K562 (cell line): Measurements from ENCODE around the gene VILL. TPM values are rescaled to one million over a fixed set of nuclear protein-coding genes. Genes with fewer than 3 reads are reported as not detected.

Experiments used
- ADNP ChIP-seq: fragments of 200-800 bp; sonication (Bioruptor generic); IDR thresholded peaks from 2 replicates; pipeline ENCODE4 v1.6.1; 2016; ENCODE audit warnings: missing genetic modification characterization, missing compliant biosample characterization
- ARNT ChIP-seq, 2 experiments: fragments of 450-650 bp; IDR thresholded peaks; 2 replicates each; pipeline ENCODE4 v1.6.1; 2016; ENCODE audit warnings: mild to moderate bottlenecking in 1 of 2
- CBX3 ChIP-seq, 2 experiments: IDR thresholded peaks; 1 replicate in 1 of 2; 2 replicates in 1 of 2; pipeline ENCODE4 v1.6.1; 2012; ENCODE audit warnings: inconsistent platforms in 2 of 2, low read length in 2 of 2, borderline replicate concordance in 1 of 2, control low read depth in 1 of 2
- CREM ChIP-seq: IDR thresholded peaks from 2 replicates; pipeline ENCODE4 v1.6.1; 2014; ENCODE audit warnings: antibody characterized with exemption, low read depth
- DEAF1 ChIP-seq: fragments of 450-650 bp; formaldehyde crosslinking; IDR thresholded peaks from 2 replicates; pipeline ENCODE4 v1.4.0; 2020; ENCODE audit warnings: mild to moderate bottlenecking, moderate library complexity
- DIDO1 ChIP-seq: fragments of 450-650 bp; IDR thresholded peaks from 2 replicates; pipeline ENCODE4 v1.6.1; 2016; ENCODE audit warnings: low read depth, missing biosample characterization, missing genetic modification characterization
- EGR1 ChIP-seq: fragments of 450-650 bp; conservative IDR thresholded peaks from 2 replicates; pipeline ENCODE4 v1.6.1; 2017; ENCODE audit warnings: mild to moderate bottlenecking
- ELF2 ChIP-seq: fragments of 250-450 bp; sonication (Bioruptor Pico); IDR thresholded peaks from 2 replicates; pipeline ENCODE4 v1.5.0; 2021; ENCODE audit warnings: mild to moderate bottlenecking
- FOXA3 ChIP-seq, 2 experiments: fragments of 450-650 bp in 1 of 2; sonication (generic) in 1 of 2; formaldehyde crosslinking; IDR thresholded peaks in 1 of 2; conservative IDR thresholded peaks in 1 of 2; 2 replicates each; pipeline versions ENCODE4 v1.4.0 to v1.8.0; 2020 to 2022; ENCODE audit warnings: mild to moderate bottlenecking in 2 of 2, missing genetic modification reagents in 1 of 2
- HBP1 ChIP-seq: fragments of 450-650 bp; formaldehyde crosslinking; IDR thresholded peaks from 2 replicates; pipeline ENCODE4 v1.4.0; 2022; ENCODE audit warnings: missing genetic modification characterization
- MCM3 ChIP-seq: fragments of 450-650 bp; IDR thresholded peaks from 2 replicates; pipeline ENCODE4 v1.6.1; 2016
- MLLT1 ChIP-seq, 2 experiments: fragments of 450-650 bp; IDR thresholded peaks; 2 replicates each; pipeline ENCODE4 v1.6.1; 2016
- MLX ChIP-seq, 2 experiments: fragments of 450-650 bp in 1 of 2; sonication (generic) in 1 of 2; formaldehyde crosslinking; conservative IDR thresholded peaks; 2 replicates each; pipeline versions ENCODE4 v1.4.0 to v1.8.1; 2020 to 2022; ENCODE audit warnings: mild to moderate bottlenecking in 1 of 2, missing genetic modification reagents in 1 of 2
- NFIC ChIP-seq: fragments of 450-650 bp; IDR thresholded peaks from 2 replicates; pipeline ENCODE4 v1.6.1; 2017; ENCODE audit warnings: mild to moderate bottlenecking, inconsistent platforms
- NR1H2 ChIP-seq: sonication (generic); formaldehyde crosslinking; IDR thresholded peaks from 2 replicates; pipeline ENCODE4 v1.4.0; 2020; ENCODE audit warnings: mild to moderate bottlenecking, missing genetic modification reagents
- NR2C1 ChIP-seq, 2 experiments: fragments of 450-650 bp; IDR thresholded peaks; 2 replicates each; pipeline ENCODE4 v1.6.1; 2017; ENCODE audit warnings: mild to moderate bottlenecking in 2 of 2, antibody characterized with exemption in 1 of 2, inconsistent platforms in 1 of 2, missing compliant biosample characterization in 1 of 2, missing genetic modification characterization in 1 of 2
- RAD21 ChIP-seq, 2 experiments: fragments of 250-450 bp in 1 of 2; fragments of 450-650 bp in 1 of 2; sonication (Bioruptor Pico) in 1 of 2; formaldehyde crosslinking in 1 of 2; IDR thresholded peaks in 1 of 2; conservative IDR thresholded peaks in 1 of 2; 2 replicates each; pipeline versions ENCODE4 v1.4.0 to v1.8.0; 2020 to 2022; ENCODE audit warnings: mild to moderate bottlenecking in 2 of 2, moderate library complexity in 1 of 2
- RB1 ChIP-seq: fragments of 450-650 bp; IDR thresholded peaks from 2 replicates; pipeline ENCODE4 v1.6.1; 2017; ENCODE audit warnings: low read depth, mild to moderate bottlenecking
- RHOXF2B ChIP-seq: fragments of 250-450 bp; sonication (Bioruptor Pico); conservative IDR thresholded peaks from 2 replicates; pipeline ENCODE4 v1.5.1; 2021
- SMARCA5 ChIP-seq: fragments of 450-650 bp; IDR thresholded peaks from 2 replicates; pipeline ENCODE4 v1.6.1; 2016
- SREBF2 ChIP-seq: sonication (generic); formaldehyde crosslinking; IDR thresholded peaks from 2 replicates; pipeline ENCODE4 v1.4.0; 2020; ENCODE audit warnings: mild to moderate bottlenecking, missing genetic modification reagents
- XRCC5 ChIP-seq: fragments of 200-400 bp; formaldehyde crosslinking; IDR thresholded peaks from 2 replicates; pipeline ENCODE4 v1.6.1; 2017; ENCODE audit warnings: low read depth, mild to moderate bottlenecking, low read length
- ZNF174 ChIP-seq: fragments of 250-450 bp; sonication (Bioruptor Pico); IDR thresholded peaks from 2 replicates; pipeline ENCODE4 v1.4.0; 2020; ENCODE audit warnings: mild to moderate bottlenecking
- ZNF217 ChIP-seq: sonication (generic); formaldehyde crosslinking; IDR thresholded peaks from 2 replicates; pipeline ENCODE4 v1.8.0; 2022; ENCODE audit warnings: mild to moderate bottlenecking, missing genetic modification reagents
- ZNF263 ChIP-seq: sonication (generic); formaldehyde crosslinking; IDR thresholded peaks from 2 replicates; pipeline ENCODE4 v1.8.0; 2022; ENCODE audit warnings: mild to moderate bottlenecking, missing genetic modification reagents, borderline replicate concordance
- polyA plus RNA-seq, 8 experiments: library from polyadenylated mRNA; depleted of rRNA in 4 of 8; stranded (reverse) in 5 of 8; unstranded in 3 of 8; fragments of >200 nt; fragmentation: Nextera tagmentation in 2 of 8; fragmentation: Illumina TruSeq in 1 of 8; extraction: Ambion mirVana in 2 of 8; extraction: Trizol in 1 of 8; gene quantifications; 2 replicates each; pipeline versions ENCODE4 v1.2.1 to v1.2.3, GENCODE V29; 2011 to 2014; ENCODE audit warnings: inconsistent platforms in 1 of 8, missing spikeins in 1 of 8
- total RNA-seq, 7 experiments: library from RNA; depleted of rRNA in 6 of 7; stranded (reverse); fragments of >200 nt in 6 of 7; fragmentation: Illumina TruSeq in 2 of 7; extraction: Trizol in 2 of 7; gene quantifications; 2 replicates each; pipeline versions ENCODE4 v1.2.1 to v1.2.3, GENCODE V29; 2011 to 2021; ENCODE audit warnings: low replicate concordance in 1 of 7

The VILL gene
- total and polyA plus RNA-seq, 9 of the 15 experiments (the other 6 are each of a cell fraction or from before 2014, with no cell fraction given) = 0.11 to 16.0 (median 8.8) TPM

GRCh38 chr3:38003371-38003816 is 12.8 kb downstream of the VILL start (continued):
- TF ChIP-seq ARNT (IDR thresholded peaks at IDR 0.05) = 0 out of 4 replicates have a peak, but pooled peaks of 1 of the 2 experiments have one; percentile 40
- no peak for TF ChIP-seq NR1H2 (CRISPR knock-in tag)
- no peak for TF ChIP-seq CBX3 (IDR thresholded peaks at IDR 0.05; ENCODE audit: borderline replicate concordance in 1 of 2, low read length in 2 of 2)
- TF ChIP-seq RHOXF2B = no peak
- TF ChIP-seq CREM = no peak
- TF ChIP-seq RB1 = peak; percentile 46; the same call in 1 of the 2 replicates
- 0 out of 2 replicates have a peak, but pooled peaks have one; percentile 62 for TF ChIP-seq SMARCA5
- TF ChIP-seq ZNF217 (CRISPR knock-in tag) = no peak
- TF ChIP-seq ELF2 (CRISPR knock-in tag) = 0 out of 2 replicates have a peak, but pooled peaks have one; percentile 52
- peak; percentile 60 for TF ChIP-seq EGR1
- no peak for TF ChIP-seq NR2C1 (IDR thresholded peaks at IDR 0.05)
- no peak for TF ChIP-seq NR2C1 (tag; IDR thresholded peaks at IDR 0.05)
- TF ChIP-seq HBP1 (CRISPR knock-in tag) = peak; percentile 72; the same call in 1 of the 2 replicates
- peak; percentile 72 to 87 for TF ChIP-seq RAD21 (CRISPR knock-in tag; conservative IDR thresholded peaks at IDR 0.05 in 1 of 2, IDR thresholded peaks at IDR 0.05 in 1 of 2)
- peak; percentile 70 for TF ChIP-seq DEAF1
- no peak for TF ChIP-seq SREBF2 (CRISPR knock-in tag)
- TF ChIP-seq ZNF174 (CRISPR knock-in tag) = no peak
- no peak for TF ChIP-seq DIDO1
- TF ChIP-seq NFIC = peak; percentile 75
- 0 out of 4 replicates have a peak, but pooled peaks of 1 of the 2 experiments have one; percentile 64 for TF ChIP-seq MLLT1 (IDR thresholded peaks at IDR 0.05)
- TF ChIP-seq XRCC5 = peak; percentile 62; the same call in 1 of the 2 replicates
- TF ChIP-seq MCM3 = no peak
- TF ChIP-seq MLX (CRISPR knock-in tag; conservative IDR thresholded peaks at IDR 0.05) = peak in 1 of 2 experiments; percentile 62; a peak in 1 of 4 replicates
- TF ChIP-seq ADNP (tag) = no peak
- TF ChIP-seq ZNF263 = peak; percentile 49; the same call in 1 of the 2 replicates
- TF ChIP-seq FOXA3 (CRISPR knock-in tag; conservative IDR thresholded peaks at IDR 0.05 in 1 of 2, IDR thresholded peaks at IDR 0.05 in 1 of 2) = 0 out of 4 replicates have a peak, but pooled peaks of 1 of the 2 experiments have one; percentile 14
